CD1c-positive myeloid dendritic cell (primary cell): ENCODE results near the gene BHLHE40.
A peak's percentile ranks its signal among the peaks of the same experiment; 100 is the strongest.
"Not testable (repeated sequence)": the region's sequence is repeated elsewhere in the genome, so short reads cannot be mapped to it uniquely, and the experiment has no call there.

Experiments used
- DNase-seq: peaks from one replicate; pipeline ENCODE4 v3.0.0-alpha.2; 2016; ENCODE audit errors: extremely low spot score

The BHLHE40 gene

GRCh38 chr3:4961865-4962264, 17.4 kb upstream of the BHLHE40 start:
- DNase-seq, result not testable (repeated sequence)

- peak; percentile 35 for DNase-seq
Observed at GRCh38 chr3:4963669-4964570, 15.3 kb upstream of the BHLHE40 start.

GRCh38 chr3:4966006-4966405, 13.2 kb upstream of the BHLHE40 start:
- not testable (repeated sequence) for DNase-seq

GRCh38 chr3:4967683-4968082, 11.6 kb upstream of the BHLHE40 start:
- DNase-seq, result not testable (repeated sequence)

- DNase-seq, result not testable (repeated sequence)
Observed at GRCh38 chr3:4971437-4971836, 7.8 kb upstream of the BHLHE40 start.

GRCh38 chr3:4971838-4972237, 7.4 kb upstream of the BHLHE40 start:
- no peak for DNase-seq

GRCh38 chr3:4972652-4973643, 6.3 kb upstream of the BHLHE40 start:
- DNase-seq, result no peak

GRCh38 chr3:4974154-4974553, 5.1 kb upstream of the BHLHE40 start:
- DNase-seq, result no peak

GRCh38 chr3:4976109-4976508, 3.1 kb upstream of the BHLHE40 start:
- peak; percentile 77 for DNase-seq

GRCh38 chr3:4977001-4977852, 2.0 kb upstream of the BHLHE40 start:
- peak; percentile 95 for DNase-seq

GRCh38 chr3:4977853-4978203, 1.4 kb upstream of the BHLHE40 start:
- no peak for DNase-seq

- DNase-seq, result peak; percentile 98
Observed at GRCh38 chr3:4978204-4978965, 852 bp upstream of the BHLHE40 start.

GRCh38 chr3:4978966-4979427, 240 bp upstream of the BHLHE40 start:
- DNase-seq, result peak; percentile 98

- peak; percentile 97 for DNase-seq
Observed at GRCh38 chr3:4980229-4981203, 1.3 kb downstream of the BHLHE40 start.

- DNase-seq, result no peak
Observed at GRCh38 chr3:4981294-4981664, 2.0 kb downstream of the BHLHE40 start.

- peak; percentile 94 for DNase-seq
Observed at GRCh38 chr3:4981665-4982494, 2.6 kb downstream of the BHLHE40 start.

- no peak for DNase-seq
Observed at GRCh38 chr3:4982773-4983738, 3.8 kb downstream of the BHLHE40 start.
